Measurements from ENCODE around the gene ATF2.

ATF2 gene

GRCh38 chr2:175022923-175023322, 145.1 kb downstream of the ATF2 start:
- no peak for TF ChIP-seq CTCF (IDR thresholded peaks at IDR 0.05)
